ENCODE measurements around the gene HMGA1. TPM values are rescaled to one million over a fixed set of nuclear protein-coding genes. Genes with fewer than 3 reads are reported as not detected.

The HMGA1 gene
- total and polyA plus RNA-seq, 10 of the 15 experiments (the other 5 are each of a cell fraction or from before 2014, with no cell fraction given), result 13.4 to 885 (median 508) TPM

GRCh38 chr6:34246249-34246562 is 9.5 kb downstream of the HMGA1 start:
- intact Hi-C loops (cut with micrococcal nuclease; ENCODE audit: unreplicated experiment), result loop anchor here (2.0 to 5.0 kb wide), 2 partner anchors 49 to 361 kb away; no protein-coding TSS in a partner anchor

GRCh38 chr6:34246563-34247391 is 10.1 kb downstream of the HMGA1 start:
- H3K4me3 ChIP-seq, result no peak overlapping the region
- DNase-seq (ENCODE audit: low read depth, low spot score), result no peak
- ChIA-PET POLR2A (interaction anchor here (1.9 kb wide), 1 partner anchor 10 kb away, joined by 6 read pairs; the partner anchor contains the start of gene HMGA1), SMC1A (ENCODE audit: uncharacterized antibody, unreplicated experiment) (interaction anchor here (0.7 to 6.6 kb wide), 3 partner anchors 23 to 167 kb away, joined by 3 to 152 read pairs (median 3); no protein-coding TSS in a partner anchor), RAD21 (ENCODE audit: unreplicated experiment) (interaction anchor here (0.8 to 5.1 kb wide), 4 partner anchors 22 to 213 kb away, joined by 3 to 148 read pairs (median 20); no protein-coding TSS in a partner anchor), CTCF (interaction anchor here (1.0 to 6.7 kb wide), 8 partner anchors 46 to 362 kb away, joined by 3 to 180 read pairs (median 5); partner anchors contain the start of gene NUDT3)
- peaks cover 11% of the 10 kb centered on the region for H3K79me2 ChIP-seq (ENCODE audit: control insufficient read depth, insufficient read depth, low read length)
- no peaks in the 10 kb centered on the region for H3K9me3 ChIP-seq (replicated peaks; ENCODE audit: control insufficient read depth, insufficient read depth, low read length)
- H4K20me1 ChIP-seq (ENCODE audit: control insufficient read depth, insufficient read depth), result no peaks in the 10 kb centered on the region
- BruUV-seq (replicated peaks), result no TSS peak
- ATAC-seq, result peak; percentile 35
- no peak overlapping the region for H2AFZ ChIP-seq (ENCODE audit: control insufficient read depth, low read depth, low read length)
- H3K4me2 ChIP-seq (ENCODE audit: control insufficient read depth, insufficient read depth), result peak overlapping the region; percentile 13; the same call in 1 of the 2 replicates
- no peak overlapping the region for H3K27ac ChIP-seq (ENCODE audit: control insufficient read depth, insufficient read depth)
- peaks cover 19% of the 10 kb centered on the region for H3K4me1 ChIP-seq (ENCODE audit: control insufficient read depth, insufficient read depth, low read length)
- in situ Hi-C loops (cut with MboI) (loop anchor here (25.0 kb wide), 1 partner anchor 366 kb away; no protein-coding TSS in a partner anchor), intact Hi-C loops (cut with micrococcal nuclease; ENCODE audit: unreplicated experiment) (loop anchor here (2.0 to 5.0 kb wide), 2 partner anchors 50 to 361 kb away; no protein-coding TSS in a partner anchor)
- no peaks in the 10 kb centered on the region for H3K27me3 ChIP-seq (replicated peaks in 1 of 2; ENCODE audit: control insufficient read depth in 2 of 2, insufficient read depth in 2 of 2, low read length in 1 of 2)
- peaks cover 18 to 20% of the 10 kb centered on the region in 2 experiments for H3K36me3 ChIP-seq (ENCODE audit: control insufficient read depth in 2 of 2, insufficient read depth in 2 of 2, low read length in 1 of 2)
- H3K9ac ChIP-seq (ENCODE audit: control insufficient read depth, insufficient read depth, low read length), result no peak overlapping the region
- 33% methylated on average over 8 of the region's 8 CpGs for WGBS (ENCODE audit: insufficient coverage, insufficient replicate concordance, low lambda C conversion rate, missing lambda C conversion rate)
- FAIRE-seq, result peak; percentile 59
- TF ChIP-seq TCF3 (IDR thresholded peaks at IDR 0.05; ENCODE audit: borderline replicate concordance, insufficient read depth, low read depth, low read length) (0 out of 2 replicates have a peak, but pooled peaks have one; percentile 53), ATF2 (IDR thresholded peaks at IDR 0.05; ENCODE audit: low read length) (peak; percentile 25; the same call in 1 of the 2 replicates), EP300 (IDR thresholded peaks at IDR 0.05; ENCODE audit: borderline replicate concordance in 1 of 2, control insufficient read depth in 1 of 2, low read depth in 2 of 2, low read length in 2 of 2) (no peak), IRF4 (IDR thresholded peaks at IDR 0.05; ENCODE audit: low read depth, low read length) (peak; percentile 37; the same call in 1 of the 2 replicates), ELK1 (IDR thresholded peaks at IDR 0.05; ENCODE audit: low read depth, low read length) (no peak), RUNX3 (IDR thresholded peaks at IDR 0.05; ENCODE audit: low read length) (0 out of 2 replicates have a peak, but pooled peaks have one; percentile 9), POLR2A (IDR thresholded peaks at IDR 0.05; ENCODE audit: low read depth, low read length) (peak; percentile 87), SMAD5 (IDR thresholded peaks at IDR 0.05; ENCODE audit: low read depth) (peak; percentile 76; the same call in 1 of the 2 replicates), RAD21 (IDR thresholded peaks at IDR 0.05; ENCODE audit: insufficient read depth, low read depth, low read length) (peak; percentile 56), IKZF1 (conservative IDR thresholded peaks at IDR 0.05) (peak; percentile 31; the same call in 1 of the 2 replicates), TARDBP (IDR thresholded peaks at IDR 0.05; ENCODE audit: borderline replicate concordance) (0 out of 2 replicates have a peak, but pooled peaks have one; percentile 27)

More at GRCh38 chr6:34246249-34246562, 9.5 kb downstream of the HMGA1 start:
- no peak for DNase-seq (ENCODE audit: low read depth, low spot score)
- Histone ChIP-seq H3K79me2 (ENCODE audit: control insufficient read depth, insufficient read depth, low read length) (peaks cover 17% of the 10 kb centered on the region), H3K36me3 (ENCODE audit: control insufficient read depth in 2 of 2, insufficient read depth in 2 of 2, low read length in 1 of 2) (peaks cover 23 to 25% of the 10 kb centered on the region in 2 experiments), H3K4me1 (ENCODE audit: control insufficient read depth, insufficient read depth, low read length) (peaks cover 19% of the 10 kb centered on the region), H3K9ac (ENCODE audit: control insufficient read depth, insufficient read depth, low read length) (no peak overlapping the region), H3K4me2 (ENCODE audit: control insufficient read depth, insufficient read depth) (no peak overlapping the region), H2AFZ (ENCODE audit: control insufficient read depth, low read depth, low read length) (no peak overlapping the region), H3K27me3 (replicated peaks in 1 of 2; ENCODE audit: control insufficient read depth in 2 of 2, insufficient read depth in 2 of 2, low read length in 1 of 2) (no peaks in the 10 kb centered on the region), H3K4me3 (no peak overlapping the region), H4K20me1 (ENCODE audit: control insufficient read depth, insufficient read depth) (no peaks in the 10 kb centered on the region; the same call in 1 of the 2 replicates), H3K27ac (ENCODE audit: control insufficient read depth, insufficient read depth) (no peak overlapping the region), H3K9me3 (replicated peaks; ENCODE audit: control insufficient read depth, insufficient read depth, low read length) (no peaks in the 10 kb centered on the region)
- no TSS peak for BruUV-seq (replicated peaks)
- ChIA-PET POLR2A (interaction anchor here (1.9 kb wide), 1 partner anchor 10 kb away, joined by 6 read pairs; the partner anchor contains the start of gene HMGA1), CTCF (interaction anchor here (1.0 to 6.7 kb wide), 4 partner anchors 45 to 168 kb away, joined by 3 to 180 read pairs (median 29); no protein-coding TSS in a partner anchor), SMC1A (ENCODE audit: uncharacterized antibody, unreplicated experiment) (interaction anchor here (0.7 to 6.6 kb wide), 3 partner anchors 22 to 168 kb away, joined by 3 to 152 read pairs (median 3); no protein-coding TSS in a partner anchor), RAD21 (ENCODE audit: unreplicated experiment) (interaction anchor here (4.8 to 5.1 kb wide), 2 partner anchors 50 to 170 kb away, joined by 37 to 148 read pairs; no protein-coding TSS in a partner anchor)
- FAIRE-seq, result no peak
- WGBS (ENCODE audit: insufficient coverage, insufficient replicate concordance, low lambda C conversion rate, missing lambda C conversion rate), result 0% methylated on average over 2 of the region's 2 CpGs
- in situ Hi-C loops (cut with MboI), result loop anchor here (25.0 kb wide), 1 partner anchor 366 kb away; no protein-coding TSS in a partner anchor
- no peak for TF ChIP-seq EED (IDR thresholded peaks at IDR 0.05; ENCODE audit: low read depth)
- peak; percentile 37; the same call in 1 of the 2 replicates for TF ChIP-seq BMI1 (IDR thresholded peaks at IDR 0.05; ENCODE audit: borderline replicate concordance)
- ATAC-seq, result no peak

All from GM12878 (cell line).